GM12875 (cell line): ENCODE results near the gene FIBP.

ENCODE experiments used
- H3K4me3 ChIP-seq: one replicate; pipeline ENCODE4 v1.5.1; 2011; ENCODE audit warnings: low read depth, low read length, control low read depth
- CTCF ChIP-seq: IDR thresholded peaks from 2 replicates; pipeline ENCODE4 v1.5.1; 2011; ENCODE audit warnings: low read depth, mild to moderate bottlenecking, control low read depth, inconsistent platforms, low read length, moderate library complexity, borderline replicate concordance; ENCODE audit not compliant: insufficient read depth

Gene FIBP

DNA sequence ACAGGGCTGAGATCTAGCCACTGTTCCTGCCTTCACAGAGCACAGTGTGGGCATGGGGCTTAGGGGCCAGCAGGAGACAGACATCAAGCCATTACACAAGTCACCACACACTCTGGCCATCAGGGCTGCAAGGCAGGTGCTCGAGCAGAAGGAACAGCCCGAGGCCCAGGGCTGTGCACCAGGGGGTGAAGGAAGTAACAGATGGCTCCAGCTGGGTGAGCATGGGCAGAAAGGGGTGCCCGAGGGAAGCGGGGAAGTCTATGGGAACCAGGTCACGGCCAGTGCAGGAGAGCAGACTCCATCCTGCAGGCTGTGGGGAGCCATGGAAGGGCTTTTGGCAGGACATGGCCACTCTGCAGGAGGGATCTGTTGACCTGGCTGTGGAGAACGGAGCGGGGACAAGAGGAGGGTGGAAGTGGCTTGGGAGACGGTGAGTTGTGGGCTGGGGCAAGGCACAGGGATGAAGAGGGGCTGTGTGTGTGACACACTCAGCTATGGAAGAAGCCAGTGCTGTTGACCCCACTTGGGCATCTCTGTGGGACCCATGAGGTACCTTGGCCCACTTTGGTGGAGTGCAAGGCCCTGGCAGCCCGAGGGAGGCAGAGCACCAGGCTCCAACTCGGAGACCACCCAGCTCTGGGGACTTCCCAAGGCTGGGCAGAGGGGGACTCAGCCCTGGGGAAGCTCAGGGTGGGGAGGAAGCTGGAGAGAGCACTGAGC, 27.0 kb upstream of the FIBP start:
- no peak for TF ChIP-seq CTCF
- H3K4me3 ChIP-seq, result no peak overlapping the region

GRCh38 chr11:65912845-65913244, 24.6 kb upstream of the FIBP start:
- TF ChIP-seq CTCF, result no peak
- H3K4me3 ChIP-seq, result no peak overlapping the region

DNA sequence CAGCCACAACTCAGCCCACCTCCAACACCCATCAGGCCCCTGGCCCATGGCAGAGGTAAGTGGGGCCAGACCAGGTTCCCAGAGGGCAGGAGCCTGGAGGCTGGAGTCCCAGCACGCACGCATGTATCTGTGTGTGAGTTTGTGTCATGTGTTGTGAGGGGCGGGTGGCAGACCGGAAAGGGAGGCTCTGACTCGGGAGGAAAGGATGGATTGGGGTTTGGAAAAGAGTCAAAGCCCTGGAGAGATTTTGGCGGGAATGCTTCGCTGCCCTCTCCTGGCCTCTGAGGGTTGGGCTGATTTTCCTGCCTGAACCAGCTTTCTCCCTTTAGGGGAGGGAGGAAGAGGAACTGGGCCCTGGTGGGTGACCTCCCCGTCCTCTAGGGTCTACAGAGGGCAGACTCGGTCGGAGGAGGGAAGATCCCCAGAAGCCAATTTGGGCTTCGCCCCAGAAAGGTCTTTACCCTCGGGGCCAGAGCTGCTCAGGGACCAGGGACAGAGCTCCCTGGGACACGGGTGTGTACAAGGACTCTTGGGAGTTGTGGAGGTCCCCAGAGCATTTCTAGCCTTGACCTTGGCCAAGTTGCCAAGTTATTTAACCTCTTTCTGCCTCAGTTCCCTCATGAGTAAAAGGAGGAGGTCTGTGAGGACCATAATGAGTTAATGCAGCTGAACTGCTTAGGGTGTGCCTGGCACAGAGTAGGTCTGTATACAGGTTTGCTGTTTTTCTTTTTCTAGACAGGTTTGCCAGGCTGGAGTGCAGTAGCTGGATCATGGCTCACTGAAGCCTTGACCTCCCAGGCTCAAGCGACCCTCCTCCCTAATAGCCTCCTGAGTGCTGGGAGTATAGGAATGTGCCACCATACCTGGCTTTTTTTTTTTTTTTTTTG, 23.7 kb upstream of the FIBP start:
- H3K4me3 ChIP-seq, result no peak overlapping the region
- no peak for TF ChIP-seq CTCF

DNA sequence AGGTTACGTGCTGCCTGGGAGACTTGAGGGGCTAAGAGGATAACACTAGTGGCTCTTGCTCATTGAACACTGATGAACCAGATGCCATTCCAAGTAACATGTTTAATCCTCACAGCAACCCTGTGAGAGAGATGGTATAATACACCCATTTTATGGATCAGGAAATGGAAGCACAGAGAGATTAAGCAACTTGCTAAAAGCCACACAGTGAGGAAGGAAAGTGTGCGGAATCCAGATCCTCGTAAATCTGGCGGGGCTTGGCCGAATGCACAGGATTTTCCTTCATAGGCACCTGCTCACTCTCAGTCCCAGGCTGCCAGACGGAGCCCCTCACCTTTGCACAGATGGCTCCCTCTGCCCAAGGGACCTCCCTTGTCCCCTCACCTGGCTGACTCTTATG, 19.6 kb upstream of the FIBP start:
- H3K4me3 ChIP-seq, result no peak overlapping the region
- TF ChIP-seq CTCF, result no peak

DNA sequence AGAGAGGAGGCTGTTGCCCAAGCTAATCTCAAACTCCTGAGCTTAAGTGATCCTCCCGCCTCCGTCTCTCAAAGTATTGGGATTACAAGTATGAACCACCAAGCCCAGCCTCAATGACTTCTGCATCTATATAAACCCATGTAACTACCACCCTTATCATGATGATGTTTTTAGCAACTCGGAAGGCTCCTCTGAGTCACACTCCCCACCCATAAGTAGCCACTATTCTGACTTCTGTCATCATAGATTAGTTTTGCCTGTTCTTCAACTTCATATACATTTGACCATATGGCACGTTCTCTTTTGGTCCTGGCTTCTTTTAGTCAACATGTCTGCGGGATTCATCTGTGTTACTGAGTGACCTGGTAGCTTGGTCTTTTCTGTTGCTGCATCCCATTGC, 18.3 kb upstream of the FIBP start:
- H3K4me3 ChIP-seq, result no peak overlapping the region
- no peak for TF ChIP-seq CTCF

GRCh38 chr11:65903715-65904114, 15.4 kb upstream of the FIBP start:
- no peak for TF ChIP-seq CTCF
- H3K4me3 ChIP-seq, result no peak overlapping the region
